ENCODE measurements around the gene TANC1.

DNA sequence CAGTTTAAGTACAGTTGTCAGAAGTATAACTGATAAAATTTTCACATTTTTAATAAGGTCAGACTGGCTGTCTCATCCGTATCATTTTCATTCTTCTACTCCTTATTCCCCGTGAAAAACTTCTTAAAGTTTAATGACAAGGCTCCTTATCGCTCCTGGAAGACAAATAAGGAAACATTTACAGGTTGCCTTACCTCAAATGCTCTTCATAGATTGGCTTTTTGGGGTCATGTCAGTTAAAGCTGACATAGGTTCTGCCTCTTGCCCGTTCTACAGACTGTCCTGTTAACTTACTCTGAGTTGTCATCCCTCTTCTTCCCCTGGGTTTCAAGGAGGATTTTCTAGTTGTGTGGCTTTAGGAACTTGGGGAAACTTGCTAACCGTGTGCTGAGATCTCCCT lies 75.3 kb downstream of the TANC1 start:
- TF ChIP-seq, protein P1, sequence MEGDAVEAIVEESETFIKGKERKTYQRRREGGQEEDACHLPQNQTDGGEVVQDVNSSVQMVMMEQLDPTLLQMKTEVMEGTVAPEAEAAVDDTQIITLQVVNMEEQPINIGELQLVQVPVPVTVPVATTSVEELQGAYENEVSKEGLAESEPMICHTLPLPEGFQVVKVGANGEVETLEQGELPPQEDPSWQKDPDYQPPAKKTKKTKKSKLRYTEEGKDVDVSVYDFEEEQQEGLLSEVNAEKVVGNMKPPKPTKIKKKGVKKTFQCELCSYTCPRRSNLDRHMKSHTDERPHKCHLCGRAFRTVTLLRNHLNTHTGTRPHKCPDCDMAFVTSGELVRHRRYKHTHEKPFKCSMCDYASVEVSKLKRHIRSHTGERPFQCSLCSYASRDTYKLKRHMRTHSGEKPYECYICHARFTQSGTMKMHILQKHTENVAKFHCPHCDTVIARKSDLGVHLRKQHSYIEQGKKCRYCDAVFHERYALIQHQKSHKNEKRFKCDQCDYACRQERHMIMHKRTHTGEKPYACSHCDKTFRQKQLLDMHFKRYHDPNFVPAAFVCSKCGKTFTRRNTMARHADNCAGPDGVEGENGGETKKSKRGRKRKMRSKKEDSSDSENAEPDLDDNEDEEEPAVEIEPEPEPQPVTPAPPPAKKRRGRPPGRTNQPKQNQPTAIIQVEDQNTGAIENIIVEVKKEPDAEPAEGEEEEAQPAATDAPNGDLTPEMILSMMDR (IDR thresholded peaks at IDR 0.05), result no peak
- TF ChIP-seq POLR2A (IDR thresholded peaks at IDR 0.05), result no peak
- TF ChIP-seq EP300 (IDR thresholded peaks at IDR 0.05; ENCODE audit: low read depth), result no peak

Measured in transverse colon (tissue), 3 donors.